Fibroblast of mammary gland (primary cell): ENCODE data around the gene BRPF1.

ENCODE experiments used
- DNase-seq: peaks from one replicate; pipeline ENCODE4 v3.0.0-alpha.2; 2010; ENCODE audit warnings: low read depth
- H3K4me3 ChIP-seq: 2 replicates; pipeline ENCODE4 v1.5.1; 2011; ENCODE audit warnings: low read depth, mild to moderate bottlenecking, low read length, moderate library complexity; ENCODE audit not compliant: control insufficient read depth
- CTCF ChIP-seq: conservative IDR thresholded peaks from 2 replicates; pipeline ENCODE4 v1.5.1; 2011; ENCODE audit warnings: low read depth, low read length, inconsistent platforms; ENCODE audit not compliant: control insufficient read depth, insufficient read depth

BRPF1 gene

GRCh38 chr3:9687514-9687913 is 44.0 kb upstream of the BRPF1 start:
- no peak overlapping the region for H3K4me3 ChIP-seq
- DNase-seq = no peak
- no peak for TF ChIP-seq CTCF

- DNase-seq = no peak
- no peak overlapping the region for H3K4me3 ChIP-seq
- TF ChIP-seq CTCF = no peak
Measured at GRCh38 chr3:9688961-9689360, 42.6 kb upstream of the BRPF1 start.

GRCh38 chr3:9689757-9690156 is 41.8 kb upstream of the BRPF1 start:
- TF ChIP-seq CTCF = no peak
- DNase-seq = no peak
- no peak overlapping the region for H3K4me3 ChIP-seq

- no peak for TF ChIP-seq CTCF
- H3K4me3 ChIP-seq = no peak overlapping the region
- no peak for DNase-seq
Measured at GRCh38 chr3:9690451-9691450, 40.8 kb upstream of the BRPF1 start.

GRCh38 chr3:9691636-9692035 is 39.9 kb upstream of the BRPF1 start:
- no peak overlapping the region for H3K4me3 ChIP-seq
- no peak for TF ChIP-seq CTCF
- no peak for DNase-seq

GRCh38 chr3:9692416-9692815 is 39.1 kb upstream of the BRPF1 start:
- no peak overlapping the region for H3K4me3 ChIP-seq
- DNase-seq = no peak
- no peak for TF ChIP-seq CTCF
